Posterior vena cava (tissue), 2 donors: ENCODE measurements around the gene HECTD4. TPM values are rescaled to one million over a fixed set of nuclear protein-coding genes. Genes with fewer than 3 reads are reported as not detected.
"Not testable (repeated sequence)": the region's sequence is repeated elsewhere in the genome, so short reads cannot be mapped to it uniquely, and the experiment has no call there.

Source experiments
- DNase-seq: peaks from one replicate; pipeline ENCODE4 v3.0.0-alpha.2; 2020; ENCODE audit warnings: low spot score
- intact Hi-C, 2 donors: fragments of 100-400 bp; cut with DNase I; formaldehyde crosslinking; loops; one replicate each; pipeline versions ENCODE4 v1.14.1 to v1.14.2; 2022 to 2023
- total RNA-seq, 2 donors: library from RNA; stranded (reverse); fragmentation: NEBNext Ultra II Directional; extraction: Animal tissue kit (Norgen Biotek cat#: 25700); gene quantifications; one replicate each; pipeline ENCODE4 v1.2.1, GENCODE V29; 2021
- donor health status: DM: yes; HTN: yes; CAD: no.
- donor health status: DM: yes; HTN: yes; CAD: no.

HECTD4 gene
- total RNA-seq, 2 donors from 2014 or later: 46.7 to 47.9 TPM

DNA sequence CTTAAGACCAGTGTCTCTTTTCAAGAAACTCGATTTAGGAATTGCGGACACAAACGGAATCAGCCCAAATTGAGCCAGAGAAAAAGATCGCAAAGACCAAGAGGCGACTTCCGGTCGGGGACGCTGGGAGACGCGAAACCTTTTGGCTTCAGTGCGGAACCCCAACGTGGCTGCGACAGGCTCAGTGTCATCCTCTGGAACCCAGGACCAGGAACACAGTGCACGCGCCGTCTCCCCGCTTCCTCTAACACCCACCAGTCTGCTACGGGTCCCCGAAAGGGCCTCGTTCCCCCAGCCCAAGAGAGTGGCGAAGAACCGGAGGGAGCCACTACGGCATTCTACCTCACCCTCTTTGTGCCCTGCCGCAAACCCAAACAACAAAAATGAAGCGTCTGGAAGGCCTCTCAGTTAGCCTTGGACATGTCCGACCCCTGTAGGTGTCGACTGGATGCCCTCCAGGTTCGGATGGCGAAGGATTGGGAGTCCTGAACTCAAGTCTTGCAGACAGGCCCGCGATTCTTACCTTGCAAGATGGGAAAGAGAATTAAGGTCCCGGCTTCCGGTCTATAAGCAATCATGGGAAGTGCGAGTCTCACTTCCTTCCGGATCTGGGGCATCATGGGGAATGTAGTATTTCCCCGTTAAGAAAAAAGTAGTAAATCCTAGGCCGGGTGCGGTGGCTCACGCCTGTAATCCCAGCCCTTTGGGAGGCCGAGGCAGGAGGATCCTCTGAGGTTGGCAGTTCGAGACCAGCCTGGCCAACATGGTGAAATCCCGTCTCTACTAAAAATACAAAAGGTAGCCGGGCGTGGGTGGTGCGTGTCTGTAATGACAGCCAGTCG, 27.1 kb upstream of the HECTD4 start, which contains the start of gene RPL6:
Gene RPL6, minus strand, starts transcription at position 542 of the 842 bp plus-strand sequence. CDS start 949 bp downstream, outside the sequence.
- DNase-seq: peak; percentile 90
- intact Hi-C loops: no loop called here

DNA sequence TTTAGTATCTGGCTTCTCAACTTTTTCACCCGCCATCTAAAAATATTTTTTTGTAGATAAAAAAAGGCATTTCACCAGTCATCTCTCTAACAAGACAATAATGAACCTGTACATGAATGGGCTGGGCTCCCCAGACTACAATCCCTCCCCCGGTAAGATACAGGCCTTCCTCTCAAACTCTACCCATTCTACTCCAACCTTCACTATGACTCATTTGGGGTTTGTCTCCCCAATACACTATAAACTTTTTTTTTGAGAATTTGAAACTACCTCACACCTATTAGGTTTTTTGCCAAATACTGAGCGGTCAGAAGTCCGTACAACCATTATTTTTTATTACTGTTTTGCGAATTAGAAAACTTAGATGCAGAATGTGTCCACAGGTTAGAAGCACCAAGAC, 26.4 kb upstream of the HECTD4 start:
- intact Hi-C loops: no loop called here
- DNase-seq: no peak

DNA sequence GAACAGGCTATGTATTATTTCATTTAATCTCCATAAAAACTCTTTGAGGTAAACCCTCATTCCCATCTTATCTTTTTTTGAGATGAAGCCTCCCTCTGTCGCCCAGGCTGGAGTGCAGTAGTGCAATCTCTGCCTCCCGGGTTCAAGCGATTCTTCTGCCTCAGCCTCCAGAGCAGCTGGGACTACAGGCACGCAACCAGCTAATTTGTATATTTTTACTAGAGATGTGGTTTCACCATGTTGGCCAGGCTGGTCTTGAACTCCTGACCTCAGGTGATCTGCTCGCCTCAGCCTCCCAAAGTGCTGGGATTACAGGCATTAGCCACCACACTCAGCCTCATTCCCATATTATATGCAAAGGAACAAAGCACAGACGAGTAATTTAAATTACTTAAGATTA, 25.5 kb upstream of the HECTD4 start:
- intact Hi-C loops, DNase-seq: not testable (repeated sequence)

DNA sequence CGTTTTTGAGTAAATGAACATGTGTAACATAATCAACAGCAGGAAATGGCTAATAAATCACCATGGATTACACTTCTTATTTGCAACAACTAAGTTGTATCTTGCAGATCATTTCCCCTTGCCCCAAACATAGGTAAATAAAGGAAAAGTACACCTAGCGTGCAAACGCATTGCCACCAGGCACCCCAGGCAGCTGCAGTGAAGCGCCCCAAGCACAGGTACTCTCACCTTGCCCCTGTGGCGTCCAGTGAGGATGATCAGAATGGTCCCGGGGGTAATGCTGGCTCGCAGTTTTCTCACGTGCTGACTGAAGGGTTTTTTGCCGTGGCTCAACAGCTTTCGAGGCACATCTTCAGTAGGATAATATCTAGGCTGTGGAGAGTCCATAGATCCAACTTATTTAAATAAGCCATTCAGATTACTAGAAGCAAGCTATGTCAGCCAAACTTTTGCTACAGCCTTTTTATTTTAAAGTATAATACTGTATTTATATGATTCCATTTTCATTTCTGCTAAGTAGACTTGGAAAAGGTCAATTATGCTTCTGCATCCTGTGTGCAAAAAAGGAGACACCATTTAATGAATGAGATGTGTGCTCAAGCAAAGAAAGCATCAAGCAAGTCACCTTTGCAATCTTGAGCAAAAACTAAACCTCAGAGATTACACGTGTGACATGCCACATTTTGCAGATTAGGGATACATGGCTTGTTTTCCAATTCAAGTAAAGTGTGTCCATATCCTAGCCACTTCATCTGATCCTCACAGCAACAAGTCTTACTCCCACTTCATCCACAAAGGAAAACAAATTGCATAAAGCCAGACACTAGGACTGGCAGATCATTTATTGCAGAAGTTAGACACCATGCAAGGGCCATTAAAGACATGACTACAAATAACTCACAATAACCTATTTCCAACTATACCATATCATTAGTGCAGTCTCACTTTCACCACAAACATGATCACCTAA, 24.6 kb upstream of the HECTD4 start:
- intact Hi-C loops: no loop called here

DNA sequence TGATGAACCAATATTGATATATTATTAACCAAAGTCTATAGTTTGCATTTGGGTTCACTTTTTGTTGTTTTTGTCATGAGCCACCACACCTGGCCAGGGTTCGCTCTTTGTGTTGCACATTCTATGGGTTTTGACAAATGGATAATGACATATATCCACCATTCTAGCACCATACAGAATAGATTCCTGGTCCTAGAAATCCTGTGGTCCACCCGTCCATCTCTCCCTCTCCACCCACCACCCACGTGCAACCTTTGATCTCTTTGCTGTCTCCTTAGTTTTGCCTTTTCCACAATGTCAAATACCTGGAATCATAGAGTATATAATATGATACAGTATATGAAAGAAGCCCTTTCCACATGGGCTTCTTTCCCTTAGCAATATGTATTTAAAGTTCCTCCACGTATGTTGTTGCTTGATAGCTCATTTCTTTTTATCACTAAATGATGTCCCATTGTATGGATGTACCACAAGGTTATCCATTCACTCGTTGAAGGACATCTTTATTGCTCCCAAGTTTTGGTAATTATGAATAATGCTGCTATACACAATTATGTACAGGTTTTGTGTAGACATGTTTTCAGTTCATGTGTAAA, 19.8 kb upstream of the HECTD4 start:
- no peak for DNase-seq
- intact Hi-C loops: no loop called here

More for the DNA sequence above, 24.6 kb upstream of the HECTD4 start:
- DNase-seq: no peak

DNA sequence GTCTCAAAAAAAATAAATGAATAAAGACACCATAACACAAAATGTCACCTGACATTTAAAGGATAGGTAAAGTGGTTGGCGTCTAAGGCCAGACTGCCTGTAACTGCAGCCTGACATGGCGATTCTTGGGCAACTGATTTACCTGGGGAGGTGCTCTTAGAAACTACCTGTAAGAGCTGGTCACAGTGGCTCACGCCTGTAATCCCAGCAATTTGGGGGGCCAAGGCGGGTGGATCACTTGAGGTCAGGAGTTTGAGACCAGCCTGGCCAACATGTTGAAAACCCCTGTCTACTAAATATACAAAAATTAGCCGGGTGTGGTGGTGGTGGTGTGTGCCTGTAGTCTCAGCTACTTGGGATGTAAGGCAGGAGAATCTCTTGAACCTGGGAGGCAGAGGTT, 18.8 kb upstream of the HECTD4 start:
- intact Hi-C loops: no loop called here
- DNase-seq: no peak

DNA sequence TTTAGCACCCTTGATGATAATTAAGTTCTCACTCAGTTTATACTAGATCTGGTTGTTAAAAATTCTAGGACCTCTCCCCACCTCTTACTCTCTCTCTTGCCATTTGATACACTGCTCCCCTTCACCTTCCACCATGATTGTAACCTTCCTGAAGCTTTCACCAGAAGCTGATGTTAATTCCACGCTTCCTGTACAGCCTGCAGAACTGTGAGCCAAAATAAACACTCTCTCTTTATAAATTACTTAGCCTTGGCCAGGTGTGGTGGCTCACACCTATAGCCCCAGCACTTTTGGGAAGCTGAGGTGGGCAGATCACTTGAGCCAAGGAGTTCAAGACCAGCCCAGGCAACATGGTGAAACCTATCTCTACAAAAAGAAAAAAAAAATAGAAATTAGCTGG, 11.1 kb upstream of the HECTD4 start:
- intact Hi-C loops: no loop called here

DNA sequence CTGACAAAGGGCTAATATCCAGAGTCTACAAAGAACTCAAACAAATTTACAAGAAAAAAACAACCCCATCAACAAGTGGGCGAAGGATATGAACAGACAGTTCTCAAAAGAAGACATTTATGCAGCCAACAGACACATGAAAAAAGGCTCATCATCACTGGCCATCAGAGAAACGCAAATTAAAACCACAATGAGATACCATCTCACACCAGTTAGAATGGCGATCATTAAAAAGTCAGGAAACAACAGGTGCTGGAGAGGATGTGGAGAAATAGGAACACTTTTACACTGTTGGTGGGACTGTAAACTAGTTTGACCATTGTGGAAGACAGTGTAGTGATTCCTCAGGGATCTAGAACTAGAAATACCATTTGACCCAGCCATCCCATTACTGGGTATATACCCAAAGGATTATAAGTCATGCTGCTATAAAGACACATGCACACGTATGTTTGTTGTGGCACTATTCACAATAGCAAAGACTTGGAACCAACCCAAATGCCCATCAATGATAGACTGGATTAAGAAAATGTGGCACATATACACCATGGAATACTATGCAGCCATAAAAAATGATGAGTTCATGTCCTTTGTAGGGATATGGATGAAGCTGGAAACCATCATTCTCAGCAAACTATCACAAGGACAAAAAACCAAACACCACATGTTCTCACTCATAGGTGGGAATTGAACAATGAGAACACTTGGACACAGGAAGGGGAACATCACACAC, 7.9 kb upstream of the HECTD4 start:
- DNase-seq: not testable (repeated sequence)
- intact Hi-C loops: loop anchor here in 1 of 2 donors (5.0 kb wide), 1 partner anchor 108 kb away; no protein-coding TSS in a partner anchor

More for the DNA sequence above, 11.1 kb upstream of the HECTD4 start:
- DNase-seq: no peak

DNA sequence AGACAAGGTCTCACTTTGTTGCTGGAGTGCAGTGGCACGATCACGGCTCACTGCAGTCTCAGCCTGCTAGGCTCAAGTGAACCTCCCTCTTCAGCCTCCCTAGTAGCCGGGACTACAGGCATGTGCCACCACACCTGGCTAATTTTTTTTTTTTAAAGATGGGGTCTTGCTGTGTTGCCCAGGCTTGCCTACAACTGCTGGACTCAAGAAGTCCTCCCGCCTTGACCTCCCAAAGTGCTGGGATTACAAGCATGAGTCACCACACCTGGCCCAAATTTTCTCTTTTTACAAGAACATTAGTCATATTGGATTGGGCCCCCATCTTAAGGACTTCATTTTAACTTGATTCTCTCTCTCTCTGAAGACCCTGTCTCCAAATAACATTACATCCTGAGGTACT, 7.0 kb upstream of the HECTD4 start:
- intact Hi-C loops: loop anchor here in 1 of 2 donors (5.0 kb wide), 1 partner anchor 107 kb away; no protein-coding TSS in a partner anchor
- DNase-seq: no peak

DNA sequence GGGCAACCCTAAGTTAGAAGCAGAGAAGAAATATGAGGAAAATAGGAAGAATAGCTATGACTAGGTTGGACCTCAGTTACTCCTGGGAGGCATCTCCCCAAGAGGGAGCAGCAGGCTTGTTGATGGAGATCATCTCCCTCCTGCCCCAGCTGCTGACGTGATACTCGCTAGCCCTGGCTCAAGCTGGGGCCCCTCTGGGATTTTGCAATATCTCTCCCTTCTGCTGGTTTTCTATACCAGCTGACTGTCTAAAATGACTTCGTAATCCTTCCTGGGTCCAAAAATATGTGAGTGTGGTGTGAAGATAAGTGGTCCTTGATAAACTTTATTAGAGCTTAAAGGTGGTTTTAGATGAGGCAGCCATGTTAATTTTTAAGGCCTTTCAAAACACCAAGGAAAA, 4.5 kb upstream of the HECTD4 start:
- no peak for DNase-seq
- intact Hi-C loops: loop anchor here in 1 of 2 donors (5.0 kb wide), 1 partner anchor 104 kb away; no protein-coding TSS in a partner anchor

DNA sequence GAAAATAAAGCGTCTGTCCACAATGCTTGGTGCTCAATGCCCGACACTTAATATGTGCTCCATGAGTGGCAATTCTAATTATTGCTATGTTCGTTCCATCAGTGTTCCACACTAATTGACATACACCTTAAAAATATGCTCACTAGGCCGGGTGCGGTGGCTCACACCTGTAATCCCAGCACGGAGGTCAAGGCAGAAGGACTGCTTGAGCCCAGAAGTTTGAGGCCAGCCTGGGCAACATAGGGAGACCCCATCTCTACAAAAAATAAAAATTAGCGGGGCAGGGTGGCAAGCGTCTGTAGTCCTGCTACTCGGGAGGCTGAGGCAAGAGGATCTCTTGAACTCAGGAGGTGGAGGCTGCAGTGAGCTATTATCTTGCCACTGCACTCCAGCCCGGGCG, 635 bp upstream of the HECTD4 start:
- DNase-seq: no peak
- intact Hi-C loops: no loop called here

DNA sequence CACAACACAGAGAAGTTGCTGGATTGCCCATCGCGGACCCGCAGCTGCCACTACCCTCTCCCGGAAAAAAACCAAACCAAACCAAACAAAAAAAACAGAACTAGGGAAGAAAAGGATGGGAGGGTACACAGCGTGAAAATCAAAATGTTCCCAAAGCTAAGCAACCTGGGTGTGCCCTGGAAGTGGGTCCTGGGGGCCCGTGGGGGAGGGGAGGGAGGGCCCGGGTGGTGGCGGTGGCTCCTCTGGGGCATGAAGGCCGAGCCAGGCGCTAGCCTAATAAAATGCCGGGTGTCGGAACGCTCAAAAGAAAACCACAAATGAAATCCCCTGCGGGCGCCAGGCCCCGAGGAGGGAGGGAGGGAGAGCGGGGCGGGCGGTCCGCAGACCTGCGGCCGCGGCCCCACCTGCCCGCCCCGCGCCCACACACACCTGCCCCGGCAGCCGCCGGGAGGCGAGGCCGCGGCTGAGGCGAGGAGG, 787 bp downstream of the HECTD4 start:
- DNase-seq: peak; percentile 79
- intact Hi-C loops: no loop called here

DNA sequence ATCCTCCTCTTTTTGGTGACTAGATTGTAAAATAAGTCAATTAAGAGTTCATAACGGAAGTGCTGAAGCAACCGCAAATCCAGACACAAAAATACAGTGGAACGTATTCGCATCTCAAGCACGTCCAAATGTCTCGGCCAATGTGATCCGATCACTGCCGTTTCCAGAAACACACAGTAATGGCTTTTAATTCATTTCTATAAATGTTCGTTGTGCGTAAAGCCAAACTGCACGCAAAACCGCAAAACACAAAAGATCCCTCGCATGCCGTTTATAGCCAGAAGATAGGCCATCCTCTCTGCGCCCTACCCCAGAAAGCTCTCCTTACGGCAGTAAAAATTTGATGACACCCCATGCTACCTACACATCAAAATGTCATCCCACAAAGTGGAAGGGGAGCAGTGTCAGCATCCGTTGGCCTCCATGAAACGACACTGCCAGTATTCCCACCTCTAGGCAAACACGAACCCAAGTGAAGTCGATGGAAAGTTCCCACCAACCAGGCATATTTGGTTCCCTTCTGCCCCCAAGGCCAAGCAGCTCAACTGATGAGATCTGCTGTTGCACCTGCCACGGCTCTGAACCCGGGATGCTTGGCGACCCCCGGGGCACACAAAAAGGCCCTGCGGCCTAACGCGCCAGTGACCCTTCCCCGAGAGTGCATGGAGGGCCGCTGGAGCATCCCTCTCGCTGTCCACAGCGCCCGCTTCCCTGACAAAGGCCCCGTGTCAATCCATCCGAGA, 1.4 kb downstream of the HECTD4 start:
- DNase-seq: no peak
- intact Hi-C loops: no loop called here

DNA sequence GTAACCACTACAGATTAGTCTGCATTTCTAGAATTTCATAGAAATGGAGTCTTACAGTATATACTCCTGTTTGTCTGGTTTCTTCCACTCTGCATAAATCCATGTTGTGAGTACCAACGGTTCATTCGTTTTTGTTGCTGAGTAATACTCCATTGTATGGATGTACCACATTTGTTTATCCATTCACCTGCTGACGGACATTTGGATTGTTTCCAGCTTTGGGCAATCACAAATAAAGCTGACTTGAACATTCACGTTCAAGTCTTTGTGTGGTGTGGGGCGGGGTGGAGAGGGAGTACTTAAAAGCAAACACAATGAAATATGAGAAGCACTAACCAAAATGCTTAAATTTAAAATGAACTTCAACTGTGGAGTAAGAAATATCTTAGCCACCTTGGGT, 7.1 kb downstream of the HECTD4 start:
- DNase-seq: no peak
- intact Hi-C loops: no loop called here

DNA sequence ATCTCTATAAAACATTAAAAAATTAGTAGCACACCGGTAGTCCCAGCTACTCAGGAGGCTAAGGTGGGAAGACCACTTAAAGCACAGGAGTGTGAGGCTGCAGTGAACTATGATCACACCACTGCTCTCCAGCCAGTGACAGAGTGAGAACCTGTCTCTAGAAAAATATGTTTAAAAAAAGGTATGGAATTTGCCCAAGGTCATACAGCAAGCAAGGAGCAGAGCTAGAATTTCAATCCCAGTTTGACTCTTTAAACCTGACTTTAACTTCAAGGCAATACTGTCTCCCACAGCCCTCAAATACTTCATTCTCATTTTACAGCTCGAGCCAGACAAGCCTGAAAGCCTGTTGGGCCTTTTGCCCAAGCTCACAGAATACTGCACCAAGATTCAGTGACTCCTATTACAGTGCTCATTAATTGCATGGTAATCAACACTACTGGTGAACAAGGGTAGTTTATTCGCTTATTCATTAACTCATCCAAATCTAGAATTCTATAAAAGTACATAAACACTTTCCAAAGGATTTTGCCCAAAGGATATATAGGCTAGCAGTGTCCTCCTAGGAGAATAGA, 8.0 kb downstream of the HECTD4 start:
- intact Hi-C loops: no loop called here
- DNase-seq: no peak

DNA sequence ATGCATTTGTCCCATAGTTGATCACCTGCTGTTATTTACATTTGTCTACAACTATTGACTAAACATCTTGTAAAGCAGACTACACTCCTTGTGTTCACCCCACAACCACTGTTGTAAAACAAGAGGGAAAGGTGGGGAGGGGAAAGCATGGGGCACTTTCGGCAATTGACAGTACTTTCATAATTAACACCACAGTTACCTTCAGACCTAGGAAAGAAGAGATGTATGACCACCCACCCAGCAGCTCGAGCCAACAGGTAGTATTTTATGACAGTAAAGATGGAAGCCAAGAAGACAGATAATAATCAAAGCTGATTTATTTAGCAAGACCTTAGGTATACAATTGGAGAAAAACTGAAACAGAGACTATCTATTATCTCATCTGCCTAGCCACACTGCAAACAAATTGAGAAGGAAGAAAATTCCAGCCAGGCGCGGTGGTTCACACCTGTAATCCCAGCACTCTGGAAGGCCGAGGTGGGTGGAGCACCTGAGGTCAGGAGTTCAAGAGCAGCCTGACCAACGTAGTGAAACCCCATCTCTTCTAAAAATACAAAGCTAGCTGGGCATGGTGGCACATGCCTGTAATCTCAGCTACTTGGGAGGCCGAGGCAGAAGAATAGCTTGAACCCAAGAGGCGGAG, 11.2 kb downstream of the HECTD4 start:
- intact Hi-C loops: no loop called here
- no peak for DNase-seq

DNA sequence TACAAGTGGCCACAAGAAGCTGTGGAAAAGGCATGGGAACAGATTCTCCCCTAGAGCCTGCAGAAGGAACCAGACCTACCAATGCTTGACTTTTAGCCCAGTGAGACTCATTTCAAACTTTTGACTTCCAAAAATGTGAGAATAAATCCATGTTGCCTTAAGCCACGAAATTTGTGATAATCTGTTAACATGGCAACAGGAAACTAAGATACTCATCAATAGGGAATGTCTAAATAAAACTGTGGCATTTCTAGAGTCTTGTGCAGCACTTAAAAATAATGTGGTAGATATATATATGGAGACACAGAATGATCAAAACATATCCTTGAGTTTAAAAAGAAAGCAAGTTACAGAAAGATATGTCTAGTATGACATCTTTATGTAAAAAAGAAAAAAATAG, 12.0 kb downstream of the HECTD4 start:
- intact Hi-C loops: no loop called here
- DNase-seq: no peak
